HG03280 (cell line): ENCODE results near the gene APRT.

Experiments used
- ATAC-seq: cut with Tn5 transposase; IDR thresholded peaks from one replicate; pipeline ENCODE4 v1.9.1; 2021; ENCODE audit warnings: mild to moderate bottlenecking, moderate library complexity; ENCODE audit not compliant: unreplicated experiment

Gene APRT

GRCh38 chr16:88760424-88761142, 51.1 kb downstream of the APRT start:
- no peak for ATAC-seq

DNA sequence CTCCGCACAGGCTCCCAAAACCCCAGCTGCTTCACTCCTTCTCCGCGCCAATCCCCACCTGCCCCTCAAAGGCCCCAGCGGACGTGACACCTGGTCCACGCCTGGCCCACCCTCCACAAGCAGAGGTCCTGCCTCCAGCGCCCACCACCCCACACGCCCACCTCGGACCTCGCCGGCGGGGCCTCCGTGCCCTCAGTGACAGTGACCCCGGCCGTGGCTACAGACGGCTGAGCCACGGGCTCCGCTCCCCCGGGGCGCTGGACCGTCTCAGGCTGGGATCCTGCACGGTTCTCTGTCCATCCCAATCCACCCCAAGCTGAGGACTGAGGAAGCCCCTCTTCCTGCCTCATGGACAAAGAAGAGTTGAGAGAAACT, 51.8 kb downstream of the APRT start:
- no peak for ATAC-seq
